Right forelimb (tissue), 1 donor: Measurements from ENCODE around the gene MRPL1.
"Not testable (repeated sequence)": the region's sequence is repeated elsewhere in the genome, so short reads cannot be mapped to it uniquely, and the experiment has no call there.

Experiments
- DNase-seq: peaks from one replicate; pipeline ENCODE4 v3.0.0-alpha.2; 2018

The MRPL1 gene

GRCh38 chr4:77852892-77853495, 9.6 kb upstream of the MRPL1 start:
- DNase-seq, result no peak

DNA sequence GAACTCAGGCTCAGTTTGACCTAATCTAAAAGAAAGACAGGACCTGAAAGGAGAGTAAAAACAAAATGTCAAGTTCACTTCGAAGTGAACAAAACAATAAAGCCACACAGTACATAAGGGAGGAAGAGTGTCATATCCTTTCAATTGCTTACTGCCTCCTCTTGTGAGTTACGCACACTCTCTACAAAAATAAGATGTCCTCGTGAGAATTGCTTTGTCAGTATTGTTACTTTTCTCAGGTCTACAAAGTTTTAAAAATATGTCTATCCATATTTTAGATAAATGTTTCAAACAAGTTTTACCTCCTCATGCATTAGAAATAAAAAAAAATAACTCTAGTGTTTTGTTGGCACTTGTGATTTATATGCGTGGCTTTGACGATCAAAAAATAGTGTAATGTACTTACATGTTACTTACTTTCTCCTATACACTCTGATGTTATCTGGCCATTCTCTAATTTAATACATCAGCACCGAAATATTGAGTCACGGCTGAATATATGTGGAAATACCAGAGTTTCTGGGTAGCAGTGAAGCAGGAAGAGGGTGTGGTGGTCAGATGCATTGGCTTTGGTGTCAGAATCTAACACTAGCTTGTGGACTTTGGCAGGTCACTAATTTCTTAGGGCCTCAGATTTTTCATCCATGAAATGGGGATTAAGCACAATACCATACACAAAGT, 8.1 kb upstream of the MRPL1 start:
- no peak for DNase-seq

DNA sequence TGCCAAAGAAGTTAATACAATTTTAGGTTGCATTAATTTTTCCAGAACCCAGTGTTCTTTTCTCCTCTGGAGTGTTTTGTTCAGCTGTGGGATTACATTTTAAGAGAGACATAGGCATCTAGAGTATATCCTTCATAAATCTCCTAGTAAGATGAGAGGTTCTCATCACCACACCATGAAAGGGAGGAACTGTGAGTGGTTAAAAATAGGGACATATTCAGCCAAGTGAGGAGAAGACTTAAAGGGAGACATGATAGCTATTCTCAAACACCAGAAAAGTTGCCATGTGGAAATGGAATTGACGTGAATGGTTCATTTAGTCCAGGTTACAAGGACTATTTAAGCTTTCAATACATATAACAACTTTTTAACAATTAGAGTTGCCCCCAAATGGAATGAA, 6.5 kb upstream of the MRPL1 start:
- DNase-seq, result no peak

GRCh38 chr4:77859256-77859655, 3.4 kb upstream of the MRPL1 start:
- DNase-seq, result no peak

DNA sequence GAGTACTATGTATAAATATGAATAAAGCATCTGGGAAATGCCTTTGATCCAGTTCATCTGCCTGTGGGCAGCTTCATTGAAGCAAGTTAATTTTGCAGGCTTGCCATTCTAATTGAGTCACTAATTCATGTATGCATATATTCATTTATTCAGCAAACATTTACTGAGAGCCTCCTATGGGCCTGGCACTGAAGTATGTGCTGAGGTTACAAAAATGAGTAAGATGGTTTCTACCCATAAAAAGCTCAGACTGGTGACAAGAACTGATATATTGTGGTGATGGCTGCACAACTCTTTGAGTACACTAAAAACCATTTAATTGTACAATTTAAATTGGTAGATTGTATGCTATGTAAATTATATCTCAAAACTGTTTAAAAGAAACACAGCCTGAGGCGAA, 1.1 kb upstream of the MRPL1 start:
- DNase-seq, result no peak

- DNase-seq, result not testable (repeated sequence)
Observed at GRCh38 chr4:77863341-77863740, 711 bp downstream of the MRPL1 start.

- DNase-seq, result no peak
Observed at GRCh38 chr4:77865259-77865658, 2.6 kb downstream of the MRPL1 start.

GRCh38 chr4:77872723-77873445, 10.3 kb downstream of the MRPL1 start:
- DNase-seq, result no peak

DNA sequence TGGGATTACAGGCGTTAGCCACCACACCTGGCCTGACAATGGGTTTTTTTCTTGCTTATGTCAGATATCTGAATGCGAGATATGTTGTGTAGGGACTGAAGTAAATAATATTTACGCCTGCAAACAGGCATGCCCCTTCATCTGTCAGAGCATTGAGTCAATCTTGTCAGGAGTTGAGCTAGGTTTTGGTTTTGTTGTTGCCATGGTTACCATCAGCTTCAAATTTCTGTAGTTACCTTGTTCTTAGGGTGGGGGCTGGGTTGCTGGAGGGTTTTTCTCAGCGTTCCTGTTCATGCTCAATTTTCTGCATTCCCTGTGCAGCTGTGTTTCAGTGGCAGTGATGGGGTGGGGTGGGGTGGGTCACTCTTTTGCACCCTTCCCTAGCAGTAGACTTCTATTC, 14.5 kb downstream of the MRPL1 start:
- no peak for DNase-seq

DNA sequence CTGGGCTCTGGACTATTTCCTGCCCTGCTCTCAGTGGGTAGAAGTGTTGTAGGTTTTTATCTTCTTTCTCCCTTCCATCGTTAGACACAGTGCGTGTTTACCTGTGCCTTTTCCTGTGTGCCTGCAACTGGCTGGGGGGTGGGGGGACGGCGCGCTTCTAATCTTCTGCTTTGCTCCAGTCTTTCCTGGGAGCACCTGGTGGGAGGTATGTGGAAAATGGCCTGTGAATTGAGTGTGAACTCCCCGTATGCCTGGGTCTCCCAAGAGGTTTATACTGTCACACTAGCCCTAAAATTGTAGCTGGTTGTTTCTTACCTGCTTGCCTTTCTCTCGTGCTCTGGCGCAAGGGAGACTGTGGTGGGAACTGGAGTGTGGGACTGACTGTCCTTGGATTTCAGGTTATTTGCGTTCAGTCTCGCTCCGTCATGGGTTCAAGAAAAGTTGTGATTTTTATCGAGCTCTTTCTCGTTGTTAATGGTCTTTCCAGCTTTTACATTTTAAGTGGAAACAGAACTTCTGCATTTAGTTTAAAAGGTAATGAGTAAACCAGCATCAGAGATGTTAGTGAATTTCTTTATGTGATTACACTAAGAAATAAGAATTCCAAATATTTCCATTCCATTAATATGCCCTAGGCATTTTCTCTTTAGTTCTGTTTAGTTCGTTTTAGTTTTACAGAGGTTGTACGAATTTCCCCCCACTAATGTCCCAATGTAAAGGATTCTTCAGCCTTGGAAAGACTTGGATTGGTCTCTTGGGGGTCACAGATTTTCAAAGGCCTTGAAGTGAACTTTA, 15.3 kb downstream of the MRPL1 start:
- DNase-seq, result no peak

GRCh38 chr4:77880784-77881183, 18.2 kb downstream of the MRPL1 start:
- DNase-seq, result no peak

DNA sequence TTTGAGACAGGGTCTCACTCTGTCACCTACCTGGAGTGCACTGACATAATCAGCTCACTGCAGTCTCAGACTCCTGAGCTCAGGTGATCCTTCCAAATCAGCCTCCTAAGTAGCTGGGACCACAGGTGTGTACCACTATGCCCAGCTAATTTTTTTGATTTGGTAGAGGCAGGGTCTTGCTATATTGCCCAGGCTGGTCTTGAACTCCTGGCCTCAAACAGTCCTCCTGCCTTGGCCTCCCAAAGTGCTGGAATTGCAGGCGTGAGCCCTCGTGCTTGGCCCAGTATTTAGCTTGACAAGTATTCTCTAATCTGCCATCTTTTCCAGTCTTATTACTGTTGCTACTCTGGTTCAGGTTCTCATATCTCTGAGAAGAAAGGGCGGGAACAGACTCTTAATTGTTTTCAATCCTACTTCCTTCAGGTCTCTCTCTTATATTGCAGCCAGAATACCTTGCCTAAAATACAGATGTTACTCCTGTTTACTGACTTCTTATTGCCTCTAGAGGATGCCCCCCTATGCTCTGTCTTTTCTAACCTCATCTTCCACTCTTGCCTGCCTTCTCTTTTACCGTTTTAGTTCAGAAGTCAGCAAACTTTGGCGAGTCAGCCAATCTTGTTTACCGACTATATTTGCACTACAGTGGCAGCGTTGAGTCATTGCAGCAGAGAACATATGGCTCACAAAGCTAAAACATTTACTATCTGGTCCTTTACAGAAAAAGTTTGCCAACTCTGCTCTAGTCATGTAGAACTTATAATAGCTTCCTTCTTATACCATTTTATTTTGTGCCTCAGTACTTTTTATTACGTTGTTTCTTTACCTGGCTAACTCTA, 19.0 kb downstream of the MRPL1 start:
- DNase-seq, result no peak

GRCh38 chr4:77893451-77893850, 30.8 kb downstream of the MRPL1 start:
- DNase-seq, result no peak

DNA sequence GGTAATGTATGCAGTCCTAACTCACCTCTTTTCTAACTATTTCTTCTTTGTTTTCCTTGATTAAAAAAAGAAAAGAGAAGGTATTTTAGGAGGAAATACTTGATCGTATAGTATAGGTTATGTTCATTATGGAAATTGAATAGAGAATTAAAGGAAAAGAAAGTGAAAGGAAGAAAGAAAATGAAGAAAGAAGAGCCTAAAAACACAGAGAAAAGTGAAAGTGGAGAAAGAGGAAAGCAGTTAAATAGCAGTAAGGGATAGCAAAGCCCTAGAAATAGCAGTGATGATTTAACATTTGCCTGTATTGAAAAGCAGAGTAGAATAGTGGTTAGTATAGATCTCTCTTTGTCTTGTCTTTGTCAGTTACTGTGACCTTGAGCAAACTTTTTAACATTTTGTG, 37.0 kb downstream of the MRPL1 start:
- no peak for DNase-seq

- DNase-seq, result no peak
Observed at GRCh38 chr4:77903186-77903585, 40.6 kb downstream of the MRPL1 start.

GRCh38 chr4:77905651-77906263, 43.1 kb downstream of the MRPL1 start:
- DNase-seq, result no peak

- no peak for DNase-seq
Observed at GRCh38 chr4:77910676-77911075, 48.0 kb downstream of the MRPL1 start.

- no peak for DNase-seq
Observed at GRCh38 chr4:77911091-77911490, 48.5 kb downstream of the MRPL1 start.

GRCh38 chr4:77911842-77912450, 49.3 kb downstream of the MRPL1 start:
- no peak for DNase-seq

DNA sequence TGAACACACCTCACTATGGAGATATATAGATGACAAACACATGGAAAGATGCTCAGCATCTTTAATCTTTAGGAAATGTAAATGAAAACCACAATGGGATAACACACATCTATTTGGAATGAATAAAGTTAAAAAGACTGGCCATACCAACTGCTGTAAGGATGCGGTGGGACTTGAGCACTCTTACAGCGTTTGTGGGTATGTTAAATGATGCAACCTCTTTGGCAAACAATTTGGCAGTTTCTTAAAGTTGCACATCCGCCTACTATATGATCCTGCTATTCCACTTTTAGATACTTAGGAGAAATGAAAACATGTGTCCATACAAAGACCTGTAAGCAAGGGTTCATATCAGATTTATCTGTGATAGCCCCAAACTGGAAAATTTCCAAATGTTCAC, 50.7 kb downstream of the MRPL1 start:
- DNase-seq, result no peak

- no peak for DNase-seq
Observed at GRCh38 chr4:77917075-77917474, 54.4 kb downstream of the MRPL1 start.

- DNase-seq, result no peak
Observed at GRCh38 chr4:77917601-77918000, 55.0 kb downstream of the MRPL1 start.
